HL-60 (cell line): ENCODE data around the gene REXO1.

ENCODE experiments used
- DNase-seq, 2 experiments: peaks; one replicate each; pipeline ENCODE4 v3.0.0-alpha.2; 2010 to 2020; ENCODE audit warnings: low read depth in 1 of 2, low spot score in 1 of 2
- H3K27ac ChIP-seq: fragments of 250-450 bp; sonication (Bioruptor Pico); replicated peaks from 2 replicates; pipeline ENCODE4 v1.5.1; 2020; ENCODE audit warnings: mild to moderate bottlenecking, moderate library complexity
- H3K27me3 ChIP-seq: fragments of 250-450 bp; sonication (Bioruptor Pico); 2 replicates; pipeline ENCODE4 v1.5.1; 2021; ENCODE audit warnings: mild to moderate bottlenecking, moderate library complexity; ENCODE audit not compliant: insufficient read depth, poor library complexity, severe bottlenecking
- H3K4me3 ChIP-seq: replicated peaks from 2 replicates; pipeline ENCODE4 v1.5.1; 2011; ENCODE audit warnings: mild to moderate bottlenecking, control low read depth, low read length; ENCODE audit not compliant: insufficient read depth
- GABPA ChIP-seq: IDR thresholded peaks from 2 replicates; pipeline ENCODE4 v1.6.1; 2012; ENCODE audit warnings: low read depth
- POLR2AphosphoS5 ChIP-seq: IDR thresholded peaks from 2 replicates; pipeline ENCODE4 v1.6.1; 2012; ENCODE audit warnings: low read depth
- REST ChIP-seq: IDR thresholded peaks from 2 replicates; pipeline ENCODE4 v1.6.1; 2012; ENCODE audit warnings: low read depth; ENCODE audit not compliant: insufficient replicate concordance
- SPI1 ChIP-seq: IDR thresholded peaks from 2 replicates; pipeline ENCODE4 v1.6.1; 2012; ENCODE audit warnings: low read depth, mild to moderate bottlenecking, borderline replicate concordance
- TF ChIP-seq, protein P1 (sequence below): IDR thresholded peaks from one replicate; pipeline ENCODE4 v1.5.1; 2011; ENCODE audit warnings: low read length, control low read depth, inconsistent platforms; ENCODE audit not compliant: insufficient read depth

Gene REXO1

DNA sequence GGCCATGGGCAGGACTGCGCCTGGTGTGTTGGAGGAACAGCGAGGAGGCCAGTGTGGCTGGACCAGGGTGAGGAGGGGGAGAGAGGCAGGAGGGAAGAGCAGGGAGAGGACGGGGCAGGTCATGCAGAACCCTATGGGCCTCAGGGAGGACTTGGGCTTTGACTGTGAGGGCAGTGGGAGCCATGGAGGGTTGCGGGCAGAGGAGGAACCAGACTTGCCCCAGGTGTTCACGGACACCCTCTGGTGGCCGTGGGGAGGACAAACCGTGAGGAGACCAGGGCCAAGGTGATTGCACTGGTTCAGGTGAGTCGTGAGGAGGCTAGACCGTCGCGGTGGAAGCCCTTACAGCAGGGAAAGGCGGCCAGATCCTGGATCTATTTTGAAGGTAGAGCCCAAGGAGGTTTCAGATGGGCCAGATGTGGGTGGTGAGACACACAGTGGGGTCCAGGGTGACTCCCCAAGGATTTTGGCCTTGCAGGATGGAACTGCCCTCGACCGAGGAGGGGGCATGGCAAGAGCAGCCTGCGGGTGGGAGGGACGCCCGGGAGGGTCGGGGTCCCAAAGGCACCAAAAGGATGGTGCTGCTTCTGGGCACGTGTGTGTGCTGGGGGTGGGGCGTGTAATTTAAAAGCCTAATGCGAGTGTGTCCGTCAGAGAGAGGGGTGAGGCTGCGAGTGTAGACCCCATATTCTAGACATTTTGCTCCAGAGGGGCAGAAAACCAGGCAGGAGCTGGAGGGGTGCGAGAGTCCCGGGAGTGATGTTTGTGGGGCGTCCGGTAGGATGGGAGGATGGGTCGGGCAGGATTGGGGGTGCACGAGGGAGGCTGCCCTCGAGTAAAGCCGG is 2.7 kb upstream of the REXO1 start:
- Histone ChIP-seq H3K4me3 (no peak overlapping the region), H3K27me3 (no peaks in the 10 kb centered on the region), H3K27ac (no peak overlapping the region)
- no peak for TF ChIP-seq SPI1
- TF ChIP-seq POLR2AphosphoS5 = no peak
- TF ChIP-seq REST = no peak
- TF ChIP-seq, protein P1, sequence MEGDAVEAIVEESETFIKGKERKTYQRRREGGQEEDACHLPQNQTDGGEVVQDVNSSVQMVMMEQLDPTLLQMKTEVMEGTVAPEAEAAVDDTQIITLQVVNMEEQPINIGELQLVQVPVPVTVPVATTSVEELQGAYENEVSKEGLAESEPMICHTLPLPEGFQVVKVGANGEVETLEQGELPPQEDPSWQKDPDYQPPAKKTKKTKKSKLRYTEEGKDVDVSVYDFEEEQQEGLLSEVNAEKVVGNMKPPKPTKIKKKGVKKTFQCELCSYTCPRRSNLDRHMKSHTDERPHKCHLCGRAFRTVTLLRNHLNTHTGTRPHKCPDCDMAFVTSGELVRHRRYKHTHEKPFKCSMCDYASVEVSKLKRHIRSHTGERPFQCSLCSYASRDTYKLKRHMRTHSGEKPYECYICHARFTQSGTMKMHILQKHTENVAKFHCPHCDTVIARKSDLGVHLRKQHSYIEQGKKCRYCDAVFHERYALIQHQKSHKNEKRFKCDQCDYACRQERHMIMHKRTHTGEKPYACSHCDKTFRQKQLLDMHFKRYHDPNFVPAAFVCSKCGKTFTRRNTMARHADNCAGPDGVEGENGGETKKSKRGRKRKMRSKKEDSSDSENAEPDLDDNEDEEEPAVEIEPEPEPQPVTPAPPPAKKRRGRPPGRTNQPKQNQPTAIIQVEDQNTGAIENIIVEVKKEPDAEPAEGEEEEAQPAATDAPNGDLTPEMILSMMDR = peak; percentile 13
- DNase-seq = no peak

GRCh38 chr19:1849886-1850398 is 1.7 kb upstream of the REXO1 start:
- Histone ChIP-seq H3K27ac (no peak overlapping the region), H3K4me3 (no peak overlapping the region), H3K27me3 (no peaks in the 10 kb centered on the region)
- TF ChIP-seq POLR2AphosphoS5 (no peak), SPI1 (no peak), REST (no peak), GABPA (no peak)
- TF ChIP-seq, protein P1 = no peak
- no peak for DNase-seq

- DNase-seq = no peak
- no peak overlapping the region; the same call in 1 of the 2 replicates for H3K4me3 ChIP-seq
- H3K27ac ChIP-seq = peak overlapping the region; percentile 99
- TF ChIP-seq REST = no peak
- no peak for TF ChIP-seq POLR2AphosphoS5
- TF ChIP-seq, protein P1 = no peak
- no peak for TF ChIP-seq SPI1
- TF ChIP-seq GABPA = no peak
- no peaks in the 10 kb centered on the region for H3K27me3 ChIP-seq
Observed at GRCh38 chr19:1849132-1849474, 820 bp upstream of the REXO1 start.
